ENCODE data around the gene PPM1N. TPM values are rescaled to one million over a fixed set of nuclear protein-coding genes. Genes with fewer than 3 reads are reported as not detected.

Gene PPM1N
- total RNA-seq, 1 donor from 2014 or later = not detected

DNA sequence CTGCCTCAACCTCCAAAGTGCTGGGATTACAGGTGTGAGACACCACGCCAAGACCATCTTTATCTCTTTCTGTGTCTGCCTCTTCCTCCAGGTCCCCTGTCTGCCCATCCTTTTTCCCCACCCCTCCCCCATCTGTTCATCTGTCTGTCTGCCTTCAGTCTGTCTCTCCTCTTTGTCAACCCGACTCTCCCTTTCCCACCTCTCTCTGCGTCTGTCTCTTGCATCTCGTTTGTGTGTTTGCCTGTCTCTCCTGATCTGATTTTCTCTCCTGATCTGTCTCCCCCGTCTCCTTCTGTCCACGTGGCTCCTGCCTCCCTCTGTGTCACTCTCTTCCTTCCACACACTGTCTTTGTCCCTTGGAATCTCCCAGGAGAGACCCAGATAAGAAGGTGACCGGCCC is 19.0 kb downstream of the PPM1N start:
- Mint-ChIP-seq H3K9me3 (ENCODE audit: low read depth) (no peaks in the 10 kb centered on the region), H3K4me1 (ENCODE audit: low read depth) (peaks cover 4% of the 10 kb centered on the region), H3K4me3 (ENCODE audit: low read depth) (no peak overlapping the region), H3K36me3 (ENCODE audit: insufficient read depth) (peaks cover 13% of the 10 kb centered on the region), H3K27ac (peak overlapping the region; percentile 57), H3K27me3 (no peaks in the 10 kb centered on the region)
- no peak for DNase-seq (ENCODE audit: low spot score, unreplicated experiment)
- TF ChIP-seq, protein P1, sequence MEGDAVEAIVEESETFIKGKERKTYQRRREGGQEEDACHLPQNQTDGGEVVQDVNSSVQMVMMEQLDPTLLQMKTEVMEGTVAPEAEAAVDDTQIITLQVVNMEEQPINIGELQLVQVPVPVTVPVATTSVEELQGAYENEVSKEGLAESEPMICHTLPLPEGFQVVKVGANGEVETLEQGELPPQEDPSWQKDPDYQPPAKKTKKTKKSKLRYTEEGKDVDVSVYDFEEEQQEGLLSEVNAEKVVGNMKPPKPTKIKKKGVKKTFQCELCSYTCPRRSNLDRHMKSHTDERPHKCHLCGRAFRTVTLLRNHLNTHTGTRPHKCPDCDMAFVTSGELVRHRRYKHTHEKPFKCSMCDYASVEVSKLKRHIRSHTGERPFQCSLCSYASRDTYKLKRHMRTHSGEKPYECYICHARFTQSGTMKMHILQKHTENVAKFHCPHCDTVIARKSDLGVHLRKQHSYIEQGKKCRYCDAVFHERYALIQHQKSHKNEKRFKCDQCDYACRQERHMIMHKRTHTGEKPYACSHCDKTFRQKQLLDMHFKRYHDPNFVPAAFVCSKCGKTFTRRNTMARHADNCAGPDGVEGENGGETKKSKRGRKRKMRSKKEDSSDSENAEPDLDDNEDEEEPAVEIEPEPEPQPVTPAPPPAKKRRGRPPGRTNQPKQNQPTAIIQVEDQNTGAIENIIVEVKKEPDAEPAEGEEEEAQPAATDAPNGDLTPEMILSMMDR (IDR thresholded peaks at IDR 0.05; ENCODE audit: unreplicated experiment) = no peak

DNA sequence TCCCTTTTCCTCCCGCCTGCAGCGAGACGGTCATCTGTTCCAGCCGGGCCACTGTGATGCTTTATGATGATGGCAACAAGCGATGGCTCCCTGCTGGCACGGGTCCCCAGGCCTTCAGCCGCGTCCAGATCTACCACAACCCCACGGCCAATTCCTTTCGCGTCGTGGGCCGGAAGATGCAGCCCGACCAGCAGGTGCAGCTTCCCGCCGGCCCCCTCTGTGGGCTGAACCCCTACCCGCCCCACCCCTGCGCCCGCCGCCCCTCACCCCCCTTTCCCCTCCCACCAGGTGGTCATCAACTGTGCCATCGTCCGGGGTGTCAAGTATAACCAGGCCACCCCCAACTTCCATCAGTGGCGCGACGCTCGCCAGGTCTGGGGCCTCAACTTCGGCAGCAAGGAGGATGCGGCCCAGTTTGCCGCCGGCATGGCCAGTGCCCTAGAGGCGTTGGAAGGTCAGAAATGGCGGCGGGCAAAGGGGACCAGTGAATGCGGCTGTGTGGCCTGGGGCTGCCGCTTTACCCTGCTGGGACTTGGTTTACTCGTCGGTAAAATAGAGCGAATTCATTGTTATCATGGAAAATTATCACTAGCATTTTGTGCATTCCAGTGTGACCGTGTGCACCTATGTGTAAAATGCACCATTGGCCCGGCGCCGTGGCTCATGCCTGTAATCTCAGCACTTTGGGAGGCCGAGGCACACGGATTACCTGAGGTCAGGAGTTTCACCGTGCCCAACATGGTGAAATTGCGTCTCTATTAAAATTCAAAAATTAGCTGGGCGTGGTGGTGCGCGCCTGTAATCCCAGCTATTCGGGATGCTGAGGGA is 19.6 kb downstream of the PPM1N start:
- DNase-seq (ENCODE audit: low spot score, unreplicated experiment) = no peak
- peaks cover 13% of the 10 kb centered on the region for H3K36me3 Mint-ChIP-seq (ENCODE audit: insufficient read depth)
- TF ChIP-seq, protein P1 (IDR thresholded peaks at IDR 0.05; ENCODE audit: unreplicated experiment) = no peak

DNA sequence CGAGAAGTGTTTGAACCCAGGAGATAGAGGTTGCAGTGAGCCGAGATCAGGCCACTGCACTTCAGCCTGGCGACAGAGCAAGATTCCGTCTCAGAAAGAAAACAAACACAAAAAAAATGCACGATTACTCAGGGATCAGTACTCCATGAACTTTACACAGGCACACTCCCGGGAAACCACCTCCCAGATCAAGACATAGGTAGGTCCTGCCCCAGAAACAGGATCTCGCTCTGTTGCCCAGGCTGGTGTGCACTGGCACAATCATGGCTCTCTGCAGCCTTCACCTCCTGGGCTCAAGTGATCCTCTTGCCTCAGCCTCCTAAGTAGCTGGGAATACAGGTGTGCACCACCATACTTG is 20.2 kb downstream of the PPM1N start:
- H3K4me1 Mint-ChIP-seq (ENCODE audit: low read depth) = peaks cover 4% of the 10 kb centered on the region
- TF ChIP-seq, protein P1 (IDR thresholded peaks at IDR 0.05; ENCODE audit: unreplicated experiment) = no peak
- H3K27ac Mint-ChIP-seq = no peak overlapping the region
- no peaks in the 10 kb centered on the region for H3K27me3 Mint-ChIP-seq
- H3K36me3 Mint-ChIP-seq (ENCODE audit: insufficient read depth) = peaks cover 13% of the 10 kb centered on the region
- no peak overlapping the region for H3K4me3 Mint-ChIP-seq (ENCODE audit: low read depth)
- no peaks in the 10 kb centered on the region for H3K9me3 Mint-ChIP-seq (ENCODE audit: low read depth)
- no peak for DNase-seq (ENCODE audit: low spot score, unreplicated experiment)

More for the DNA sequence above, 19.6 kb downstream of the PPM1N start:
- peak overlapping the region; percentile 57 for H3K27ac Mint-ChIP-seq
- no peaks in the 10 kb centered on the region for H3K9me3 Mint-ChIP-seq (ENCODE audit: low read depth)
- H3K27me3 Mint-ChIP-seq = no peaks in the 10 kb centered on the region
- peaks cover 4% of the 10 kb centered on the region for H3K4me1 Mint-ChIP-seq (ENCODE audit: low read depth)
- no peak overlapping the region for H3K4me3 Mint-ChIP-seq (ENCODE audit: low read depth)

DNA sequence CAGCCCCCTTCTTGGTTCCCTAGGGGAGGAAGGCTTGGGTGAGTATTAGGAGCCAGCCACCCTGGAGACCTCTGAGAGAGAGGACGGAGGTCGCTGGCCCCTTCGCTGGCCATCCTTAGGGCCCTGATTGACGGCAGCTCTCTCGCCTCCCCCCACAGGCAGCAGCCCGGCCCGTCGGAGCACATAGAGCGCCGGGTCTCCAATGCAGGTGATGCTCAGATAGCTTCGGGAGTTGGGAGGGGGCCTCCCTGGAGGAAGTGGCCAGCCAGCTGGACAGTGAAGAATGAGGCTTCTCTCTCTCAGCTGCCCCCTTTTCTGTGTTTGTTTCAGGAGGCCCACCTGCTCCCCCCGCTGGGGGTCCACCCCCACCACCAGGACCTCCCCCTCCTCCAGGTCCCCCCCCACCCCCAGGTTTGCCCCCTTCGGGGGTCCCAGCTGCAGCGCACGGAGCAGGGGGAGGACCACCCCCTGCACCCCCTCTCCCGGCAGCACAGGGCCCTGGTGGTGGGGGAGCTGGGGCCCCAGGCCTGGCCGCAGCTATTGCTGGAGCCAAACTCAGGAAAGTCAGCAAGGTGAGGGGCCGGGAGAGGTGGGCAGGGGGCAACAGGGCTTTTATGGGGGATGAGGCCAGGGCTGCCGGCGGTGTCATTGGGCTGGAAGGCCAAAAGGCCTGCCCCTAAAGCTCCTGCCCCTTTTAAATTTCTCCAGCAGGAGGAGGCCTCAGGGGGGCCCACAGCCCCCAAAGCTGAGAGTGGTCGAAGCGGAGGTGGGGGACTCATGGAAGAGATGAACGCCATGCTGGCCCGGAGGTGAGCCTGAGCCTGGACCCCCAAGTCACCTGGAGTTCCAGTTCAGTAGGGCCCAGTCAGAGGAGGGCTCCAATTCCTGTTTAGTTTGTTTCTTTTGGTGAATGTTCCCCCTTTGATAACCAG is 24.0 kb downstream of the PPM1N start:
- Mint-ChIP-seq H3K4me3 (ENCODE audit: low read depth) (no peak overlapping the region), H3K4me1 (ENCODE audit: low read depth) (no peaks in the 10 kb centered on the region), H3K27me3 (no peaks in the 10 kb centered on the region), H3K36me3 (ENCODE audit: insufficient read depth) (peaks cover 22% of the 10 kb centered on the region), H3K9me3 (ENCODE audit: low read depth) (no peaks in the 10 kb centered on the region), H3K27ac (no peak overlapping the region)
- no peak for DNase-seq (ENCODE audit: low spot score, unreplicated experiment)
- TF ChIP-seq, protein P1 (IDR thresholded peaks at IDR 0.05; ENCODE audit: unreplicated experiment) = no peak

DNA sequence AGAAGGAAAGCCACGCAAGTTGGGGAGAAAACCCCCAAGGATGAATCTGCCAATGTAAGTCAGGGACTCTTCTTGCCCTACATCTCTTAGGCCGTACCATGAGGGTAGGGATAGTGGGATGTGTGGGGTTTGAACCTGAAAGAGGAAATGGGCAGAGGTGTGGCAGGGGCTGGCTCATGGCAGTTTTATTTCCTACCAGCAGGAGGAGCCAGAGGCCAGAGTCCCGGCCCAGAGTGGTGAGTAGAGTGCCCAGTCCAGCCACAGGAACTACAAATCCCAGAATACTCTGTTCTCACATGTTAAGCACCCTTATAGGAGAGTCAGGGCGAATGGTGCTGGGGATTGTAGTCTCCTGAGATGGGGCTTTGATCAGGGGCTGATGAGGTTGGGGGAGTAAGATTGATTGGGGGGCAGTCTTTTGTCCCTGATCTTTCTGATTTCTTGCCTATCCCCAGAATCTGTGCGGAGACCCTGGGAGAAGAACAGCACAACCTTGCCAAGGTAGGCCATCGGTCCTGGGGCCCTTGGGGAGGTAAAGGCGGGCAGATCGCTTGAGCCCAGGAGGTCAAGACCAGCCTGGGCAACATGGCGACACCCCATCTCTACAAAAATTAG is 25.5 kb downstream of the PPM1N start:
- no peak overlapping the region for H3K27ac Mint-ChIP-seq
- H3K4me3 Mint-ChIP-seq (ENCODE audit: low read depth) = no peak overlapping the region
- H3K9me3 Mint-ChIP-seq (ENCODE audit: low read depth) = no peaks in the 10 kb centered on the region
- peaks cover 20% of the 10 kb centered on the region for H3K36me3 Mint-ChIP-seq (ENCODE audit: insufficient read depth)
- peaks cover 10% of the 10 kb centered on the region for H3K4me1 Mint-ChIP-seq (ENCODE audit: low read depth)
- DNase-seq (ENCODE audit: low spot score, unreplicated experiment) = peak; percentile 61
- TF ChIP-seq, protein P1 (IDR thresholded peaks at IDR 0.05; ENCODE audit: unreplicated experiment) = peak; percentile 83
- no peaks in the 10 kb centered on the region for H3K27me3 Mint-ChIP-seq

Measured in progenitor cell of endocrine pancreas (in vitro differentiated cells).